NCI-H1417 (cell line): Measurements from ENCODE around the gene CPA1.

Experiments
- DNase-seq, 3 experiments: peaks; one replicate each; lab custom pipeline; 2025; lab: John Stamatoyannopoulos, UW

The CPA1 gene

DNA sequence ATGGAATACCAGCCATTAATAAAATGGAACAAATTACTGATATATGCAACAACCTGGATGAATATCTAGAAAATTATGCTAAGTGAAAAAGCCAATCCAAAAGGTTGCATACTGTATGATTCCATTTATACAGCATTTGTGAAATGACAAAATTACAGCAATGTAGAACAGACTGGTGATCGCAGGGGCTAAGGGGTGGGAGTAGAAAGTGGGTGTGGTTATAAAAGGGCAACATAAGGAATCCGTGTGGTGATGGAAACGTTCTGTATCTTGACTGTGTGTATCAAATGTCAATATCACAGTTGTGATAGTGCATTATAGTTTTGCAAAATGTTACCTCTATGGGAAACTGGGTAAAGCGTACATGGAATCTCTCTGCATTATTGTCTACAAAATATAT lies 45.5 kb downstream of the CPA1 start:
- DNase-seq, result no peak

DNA sequence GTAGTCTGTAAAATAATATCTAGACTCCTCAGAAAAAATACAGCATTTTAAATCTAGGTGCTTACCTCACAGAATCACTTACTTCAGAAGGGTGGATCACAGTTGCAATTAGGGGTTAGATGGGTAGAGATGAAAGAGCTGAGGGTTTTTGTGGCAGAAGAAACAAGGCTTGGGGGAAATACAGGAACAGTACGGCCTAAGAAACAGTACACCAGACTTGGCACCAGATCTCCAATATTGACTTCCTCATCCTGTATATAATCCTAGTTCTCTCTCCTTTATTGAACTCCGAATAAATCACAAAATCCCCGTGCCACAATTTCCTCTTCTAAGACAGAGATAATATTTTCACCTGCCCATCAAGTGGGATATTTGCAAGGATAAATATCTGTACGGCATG lies 46.3 kb downstream of the CPA1 start:
- DNase-seq, result no peak

DNA sequence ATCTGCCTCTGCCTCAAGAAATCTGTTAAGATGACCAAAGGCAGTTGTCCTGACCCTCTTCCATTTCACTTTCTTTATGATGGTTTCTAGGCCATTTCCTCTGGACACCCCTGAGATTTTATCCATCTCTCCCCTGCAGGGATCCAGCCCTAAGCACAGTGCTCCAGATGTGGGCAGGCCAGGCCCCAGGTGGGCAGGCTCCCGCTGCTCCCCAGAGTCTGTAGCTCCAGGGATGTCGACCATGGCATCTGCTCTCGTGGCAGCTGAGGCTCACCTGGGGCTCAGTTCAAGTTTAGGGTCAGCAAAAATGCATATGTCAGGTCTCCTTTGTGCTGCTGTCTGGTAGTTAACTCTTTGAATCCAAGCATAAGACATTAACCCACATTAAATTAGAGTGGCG lies 48.7 kb downstream of the CPA1 start:
- DNase-seq, result peak in 1 of 3 experiments; percentile 53

DNA sequence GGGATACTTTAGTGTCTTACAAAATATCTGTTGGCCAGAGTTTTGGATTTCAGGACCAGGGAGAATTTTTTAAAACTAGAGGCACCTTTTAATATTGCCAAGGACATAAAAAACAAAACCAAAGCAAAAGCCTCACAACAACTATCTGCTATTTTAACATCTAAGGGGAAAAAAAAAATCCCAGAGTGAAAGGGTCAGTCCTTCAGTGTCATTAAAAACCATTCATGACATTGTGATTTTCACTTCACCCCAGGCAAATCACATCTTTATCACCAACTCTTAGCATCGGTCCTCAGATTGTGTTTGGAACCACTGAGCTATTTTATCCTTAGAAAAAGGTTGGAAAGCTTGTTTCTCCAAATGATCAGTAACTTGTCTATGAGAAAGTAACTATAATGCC lies 49.8 kb downstream of the CPA1 start:
- peak in 1 of 3 experiments; percentile 63 for DNase-seq

DNA sequence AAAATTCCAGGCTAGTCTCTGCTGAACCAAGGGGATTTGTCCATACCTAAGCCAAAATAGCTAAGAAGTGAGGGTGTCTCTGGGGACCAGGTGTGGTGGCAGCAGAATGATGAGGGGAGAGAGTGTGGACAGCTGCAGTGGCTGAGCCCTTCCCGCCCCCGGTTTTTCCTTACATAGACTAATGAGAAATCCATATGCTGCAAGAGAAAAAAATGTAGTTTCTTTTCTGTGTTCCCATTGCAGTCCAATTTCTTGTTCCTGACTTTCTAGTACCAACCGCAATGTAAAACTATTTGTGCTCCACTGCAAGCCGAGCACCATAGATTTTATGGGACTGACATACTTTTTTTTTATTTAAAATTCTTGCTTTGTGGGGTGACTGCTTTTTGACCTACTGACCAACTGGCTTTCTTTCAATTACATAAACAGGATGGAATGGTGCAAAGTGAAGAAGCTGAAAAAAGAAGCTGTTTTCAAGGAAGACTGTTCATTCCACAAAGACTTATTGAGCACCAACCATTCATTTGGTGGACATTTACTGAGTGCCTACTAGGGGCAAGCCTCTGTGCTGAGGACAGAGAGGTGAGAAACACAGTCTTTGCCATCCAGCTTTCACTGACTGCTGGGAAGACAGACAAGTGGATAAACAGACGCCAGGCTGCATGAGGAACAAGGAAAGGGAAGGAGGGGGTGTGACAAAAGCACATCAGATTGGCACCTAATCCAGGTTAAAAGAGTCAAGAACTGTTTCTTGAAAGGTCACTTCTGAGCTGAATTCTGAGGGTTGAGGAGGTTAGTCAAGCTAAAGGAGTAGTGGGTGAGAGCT lies 50.8 kb downstream of the CPA1 start:
- peak; percentile 50 to 83 (median 81) for DNase-seq

DNA sequence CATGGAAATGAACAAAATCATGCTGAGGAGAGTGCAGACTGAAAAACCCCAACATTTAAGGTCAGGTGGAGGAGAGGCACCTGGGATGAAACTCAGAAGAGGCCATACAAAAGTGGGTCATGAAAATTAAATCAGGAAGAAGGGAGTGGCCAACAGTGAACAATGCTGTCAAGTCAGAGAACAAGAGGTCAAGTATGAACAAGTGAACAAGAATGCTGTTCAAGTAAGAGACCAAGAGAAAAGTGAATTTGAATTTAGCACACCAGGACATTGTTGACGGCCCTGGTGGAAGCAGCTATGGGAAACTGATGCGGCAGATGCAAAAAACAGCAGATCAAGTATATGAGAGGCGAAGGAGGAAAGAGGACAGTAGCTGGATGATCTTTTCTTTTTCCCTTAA lies 52.6 kb downstream of the CPA1 start:
- no peak for DNase-seq

DNA sequence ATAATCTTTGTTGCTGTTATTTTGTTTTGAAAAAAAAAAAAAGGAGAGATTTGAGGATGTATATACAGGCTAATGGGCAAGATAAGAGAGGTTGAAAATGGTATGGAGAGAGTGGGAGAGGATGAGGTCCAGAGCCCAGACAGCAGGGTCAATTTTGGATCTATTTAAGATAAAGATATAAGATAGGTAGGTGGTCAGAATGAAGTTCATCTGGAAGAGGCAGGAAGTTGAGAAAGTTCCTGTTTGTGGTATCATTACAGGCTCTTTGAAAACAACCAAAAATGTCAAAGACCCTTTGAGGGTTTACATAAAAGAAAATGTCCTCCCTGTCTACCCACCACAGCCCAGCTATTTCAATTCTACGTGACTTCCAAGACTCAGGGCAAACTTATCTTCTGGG lies 53.0 kb downstream of the CPA1 start:
- DNase-seq, result no peak

DNA sequence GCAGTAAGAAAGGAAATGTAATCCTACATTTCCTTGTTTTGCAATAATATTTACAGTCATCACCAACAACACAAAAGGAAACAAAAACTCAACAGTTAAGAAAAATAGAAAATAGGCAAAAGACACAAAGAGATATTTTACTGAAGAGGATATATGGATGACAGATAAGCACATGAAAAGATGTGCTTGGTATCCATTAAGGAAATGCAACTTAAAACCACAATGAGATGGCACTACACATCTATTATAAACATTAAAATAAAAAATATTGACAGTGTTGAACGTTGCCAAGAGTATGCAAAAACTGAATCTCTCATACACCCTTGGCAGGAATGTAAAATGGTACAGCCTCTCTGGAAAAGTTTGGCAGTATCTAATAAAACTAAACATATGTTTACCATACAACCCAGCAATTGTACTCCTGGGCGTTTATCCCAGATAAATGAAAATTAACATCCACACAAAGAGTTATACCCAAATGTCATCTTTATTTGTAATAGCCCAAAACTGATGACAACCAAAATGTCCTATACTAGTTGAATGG lies 55.1 kb downstream of the CPA1 start:
- no peak for DNase-seq

DNA sequence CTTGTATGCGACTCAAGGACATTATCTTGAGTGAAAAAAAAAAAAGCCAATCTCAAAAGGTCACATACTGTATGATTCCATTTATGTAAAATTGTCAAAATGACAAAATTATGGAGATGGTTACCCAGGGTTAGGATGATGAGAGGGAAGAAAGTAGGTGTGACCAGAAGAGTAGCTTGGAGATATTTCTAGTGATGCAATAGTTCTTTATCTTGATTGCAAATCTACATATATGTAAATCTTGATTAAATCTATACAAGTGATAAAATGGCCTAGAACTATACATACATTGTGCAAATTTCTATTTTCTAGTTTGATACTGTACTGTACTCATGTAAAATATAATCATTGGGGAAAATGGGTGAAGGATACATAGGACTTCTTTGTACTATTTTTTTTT lies 56.0 kb downstream of the CPA1 start:
- no peak for DNase-seq
